ENCODE data around the gene CENPX. TPM values are rescaled to one million over a fixed set of nuclear protein-coding genes. Genes with fewer than 3 reads are reported as not detected.
"Not testable (repeated sequence)": the region's sequence is repeated elsewhere in the genome, so short reads cannot be mapped to it uniquely, and the experiment has no call there.

CENPX gene
- total and polyA plus RNA-seq, 5 donors from 2014 or later: 31.4 to 66.4 (median 64.9) TPM

- peaks cover 20% of the 10 kb centered on the region for H3K36me3 Mint-ChIP-seq
- not testable (repeated sequence) for H3K36me3 ChIP-seq (ENCODE audit: control insufficient read depth, insufficient read depth, low read length); ATAC-seq (ENCODE audit: low read depth in 2 of 2); H3K4me3 ChIP-seq (ENCODE audit: low read depth, low read length); H3K9me3 Mint-ChIP-seq; H3K27ac ChIP-seq (ENCODE audit: insufficient read depth, low read length, poor library complexity, severe bottlenecking); H3K27me3 Mint-ChIP-seq; H3K4me3 Mint-ChIP-seq; H3K9me3 ChIP-seq (ENCODE audit: control insufficient read depth in 2 of 2, low read length in 2 of 2); DNase-seq; H3K27me3 ChIP-seq (ENCODE audit: control insufficient read depth, insufficient read depth, low read length)
- H3K4me1 Mint-ChIP-seq: peaks cover 4 to 49% (median 24%) of the 10 kb centered on the region in 4 donors
- peaks cover 29% of the 10 kb centered on the region for H3K4me1 ChIP-seq (ENCODE audit: control insufficient read depth, insufficient read depth, low read length, poor library complexity, severe bottlenecking)
- peak overlapping the region in 1 of 3 donors; percentile 20 for H3K27ac Mint-ChIP-seq
Observed at GRCh38 chr17:81981511-81981910, 41.2 kb downstream of the CENPX start.

- peaks cover 20% of the 10 kb centered on the region for H3K36me3 Mint-ChIP-seq
- H3K4me1 ChIP-seq (ENCODE audit: control insufficient read depth, insufficient read depth, low read length, poor library complexity, severe bottlenecking): peaks cover 33% of the 10 kb centered on the region
Observed at GRCh38 chr17:81980707-81981343, 41.9 kb downstream of the CENPX start.

GRCh38 chr17:81980122-81980521 is 42.6 kb downstream of the CENPX start:
- ATAC-seq (ENCODE audit: low read depth in 2 of 2) (no peak), DNase-seq (no peak)
- Mint-ChIP-seq H3K4me1 (peaks cover 4 to 54% (median 24%) of the 10 kb centered on the region in 4 donors), H3K9me3 (no peaks in the 10 kb centered on the region), H3K27ac (no peak overlapping the region), H3K27me3 (peaks cover 5% of the 10 kb centered on the region), H3K4me3 (peak overlapping the region; percentile 56 to 98 (median 87)), H3K36me3 (peaks cover 19% of the 10 kb centered on the region)
- Histone ChIP-seq H3K36me3 (ENCODE audit: control insufficient read depth, insufficient read depth, low read length) (peaks cover 8% of the 10 kb centered on the region), H3K9me3 (ENCODE audit: control insufficient read depth in 2 of 2, low read length in 2 of 2) (no peaks in the 10 kb centered on the region), H3K4me3 (ENCODE audit: low read depth, low read length) (no peak overlapping the region), H3K27me3 (ENCODE audit: control insufficient read depth, insufficient read depth, low read length) (no peaks in the 10 kb centered on the region), H3K27ac (ENCODE audit: insufficient read depth, low read length, poor library complexity, severe bottlenecking) (no peak overlapping the region), H3K4me1 (ENCODE audit: control insufficient read depth, insufficient read depth, low read length, poor library complexity, severe bottlenecking) (peaks cover 33% of the 10 kb centered on the region)

More at GRCh38 chr17:81980707-81981343, 41.9 kb downstream of the CENPX start:
- H3K27me3 Mint-ChIP-seq: peaks cover 4% of the 10 kb centered on the region
- peak overlapping the region in 2 of 4 donors; percentile 82 to 98 for H3K4me3 Mint-ChIP-seq
- Histone ChIP-seq H3K27me3 (ENCODE audit: control insufficient read depth, insufficient read depth, low read length) (no peaks in the 10 kb centered on the region), H3K27ac (ENCODE audit: insufficient read depth, low read length, poor library complexity, severe bottlenecking) (no peak overlapping the region), H3K4me3 (ENCODE audit: low read depth, low read length) (peak overlapping the region; percentile 24), H3K9me3 (ENCODE audit: control insufficient read depth in 2 of 2, low read length in 2 of 2) (no peaks in the 10 kb centered on the region), H3K36me3 (ENCODE audit: control insufficient read depth, insufficient read depth, low read length) (peaks cover 9% of the 10 kb centered on the region)
- H3K27ac Mint-ChIP-seq: no peak overlapping the region
- H3K9me3 Mint-ChIP-seq: no peaks in the 10 kb centered on the region
- ATAC-seq (ENCODE audit: low read depth in 2 of 2) (no peak), DNase-seq (peak in 1 of 3 donors; percentile 42)
- peaks cover 4 to 55% (median 26%) of the 10 kb centered on the region in 4 donors for H3K4me1 Mint-ChIP-seq

DNA sequence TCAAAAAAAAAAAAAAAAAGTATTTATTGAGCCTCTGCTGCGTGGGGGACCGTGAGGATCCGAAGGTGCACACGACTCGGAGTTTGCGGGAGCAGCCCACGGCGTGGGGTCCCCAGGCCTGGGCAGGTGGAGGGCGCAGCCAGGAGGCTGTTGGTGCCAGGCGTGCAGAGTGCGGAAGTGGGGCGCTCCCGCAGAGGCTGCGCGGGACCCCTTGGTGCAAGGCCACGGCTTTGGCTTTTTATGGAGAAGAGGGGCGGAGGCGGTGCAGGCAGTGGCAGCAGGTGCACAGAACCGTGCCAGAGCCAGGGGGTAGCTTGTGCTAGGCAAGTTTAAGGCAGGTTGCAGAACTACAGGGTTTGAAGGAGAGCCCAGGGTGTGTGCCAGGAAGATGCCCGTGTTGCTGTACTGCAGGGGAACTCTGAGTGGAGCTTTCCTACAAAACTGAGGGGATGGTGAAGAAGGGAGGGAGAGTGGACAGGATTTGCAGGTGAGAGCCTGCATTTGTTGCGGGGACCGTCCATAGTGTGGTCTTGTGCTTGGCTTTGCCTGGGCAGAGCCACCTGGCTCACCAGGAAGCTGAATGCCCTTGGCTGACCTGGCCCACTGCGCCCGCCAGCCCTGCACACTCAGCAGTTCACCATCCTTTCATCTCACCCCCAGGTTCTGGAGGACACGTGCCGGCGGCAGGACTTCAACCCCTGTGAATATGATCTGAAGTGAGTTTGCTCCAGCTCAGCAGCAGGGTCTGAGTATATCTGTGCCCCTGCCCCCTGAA is 44.0 kb downstream of the CENPX start:
- ATAC-seq (ENCODE audit: low read depth in 2 of 2): no peak
- Mint-ChIP-seq H3K4me3 (peak overlapping the region; percentile 82 to 98 (median 88)), H3K27me3 (peaks cover 9% of the 10 kb centered on the region), H3K9me3 (no peaks in the 10 kb centered on the region), H3K27ac (peak overlapping the region; percentile 49 to 89 (median 82)), H3K4me1 (peaks cover 4 to 49% (median 22%) of the 10 kb centered on the region in 4 donors), H3K36me3 (peaks cover 16% of the 10 kb centered on the region)
- DNase-seq: no peak
- H3K27me3 ChIP-seq (ENCODE audit: control insufficient read depth, insufficient read depth, low read length): no peaks in the 10 kb centered on the region
- no peak overlapping the region for H3K27ac ChIP-seq (ENCODE audit: insufficient read depth, low read length, poor library complexity, severe bottlenecking)
- H3K9me3 ChIP-seq (ENCODE audit: control insufficient read depth in 2 of 2, low read length in 2 of 2): no peaks in the 10 kb centered on the region
- no peaks in the 10 kb centered on the region for H3K36me3 ChIP-seq (ENCODE audit: control insufficient read depth, insufficient read depth, low read length)
- H3K4me1 ChIP-seq (ENCODE audit: control insufficient read depth, insufficient read depth, low read length, poor library complexity, severe bottlenecking): peaks cover 33% of the 10 kb centered on the region
- no peak overlapping the region for H3K4me3 ChIP-seq (ENCODE audit: low read depth, low read length)

GRCh38 chr17:81977211-81977808 is 45.4 kb downstream of the CENPX start, which contains the start of gene ASPSCR1:
Gene ASPSCR1, plus strand, starts transcription at chr17:81977629. Its CDS starts 18 bp downstream, at chr17:81977647.
- peak within 1 kb of the TSS; percentile 96 to 99 (median 97) for H3K4me3 Mint-ChIP-seq
- peaks cover 11% of the 10 kb centered on the region for H3K36me3 Mint-ChIP-seq
- no peaks in the 10 kb centered on the region for H3K9me3 Mint-ChIP-seq
- Histone ChIP-seq H3K27me3 (ENCODE audit: control insufficient read depth, insufficient read depth, low read length) (no peaks in the 10 kb centered on the region), H3K27ac (ENCODE audit: insufficient read depth, low read length, poor library complexity, severe bottlenecking) (peak within 1 kb of the TSS; percentile 85), H3K9me3 (ENCODE audit: control insufficient read depth in 2 of 2, low read length in 2 of 2) (no peaks in the 10 kb centered on the region), H3K4me3 (ENCODE audit: low read depth, low read length) (peak within 1 kb of the TSS; percentile 69), H3K4me1 (ENCODE audit: control insufficient read depth, insufficient read depth, low read length, poor library complexity, severe bottlenecking) (peaks cover 33% of the 10 kb centered on the region), H3K36me3 (ENCODE audit: control insufficient read depth, insufficient read depth, low read length) (no peaks in the 10 kb centered on the region)
- H3K4me1 Mint-ChIP-seq: peaks cover 0 to 44% (median 20%) of the 10 kb centered on the region in 4 donors
- ATAC-seq (ENCODE audit: low read depth in 2 of 2): peak; percentile 88 to 93
- H3K27ac Mint-ChIP-seq: peak within 1 kb of the TSS; percentile 98
- peak; percentile 85 to 92 (median 91) for DNase-seq
- peaks cover 9% of the 10 kb centered on the region for H3K27me3 Mint-ChIP-seq

GRCh38 chr17:81976332-81977210 is 46.1 kb downstream of the CENPX start:
- Mint-ChIP-seq H3K4me1 (peaks cover 0 to 41% (median 18%) of the 10 kb centered on the region in 4 donors), H3K27ac (peak overlapping the region; percentile 98), H3K27me3 (peaks cover 9% of the 10 kb centered on the region), H3K4me3 (peak overlapping the region; percentile 96 to 99 (median 97)), H3K36me3 (peaks cover 9% of the 10 kb centered on the region), H3K9me3 (no peaks in the 10 kb centered on the region)
- Histone ChIP-seq H3K36me3 (ENCODE audit: control insufficient read depth, insufficient read depth, low read length) (no peaks in the 10 kb centered on the region), H3K4me1 (ENCODE audit: control insufficient read depth, insufficient read depth, low read length, poor library complexity, severe bottlenecking) (peaks cover 33% of the 10 kb centered on the region), H3K4me3 (ENCODE audit: low read depth, low read length) (peak overlapping the region; percentile 69), H3K27me3 (ENCODE audit: control insufficient read depth, insufficient read depth, low read length) (no peaks in the 10 kb centered on the region), H3K27ac (ENCODE audit: insufficient read depth, low read length, poor library complexity, severe bottlenecking) (peak overlapping the region; percentile 85), H3K9me3 (ENCODE audit: control insufficient read depth in 2 of 2, low read length in 2 of 2) (no peaks in the 10 kb centered on the region)
- DNase-seq: peak in 2 of 3 donors; percentile 16 to 26
- ATAC-seq (ENCODE audit: low read depth in 2 of 2): peak in 1 of 2 donors; percentile 4

DNA sequence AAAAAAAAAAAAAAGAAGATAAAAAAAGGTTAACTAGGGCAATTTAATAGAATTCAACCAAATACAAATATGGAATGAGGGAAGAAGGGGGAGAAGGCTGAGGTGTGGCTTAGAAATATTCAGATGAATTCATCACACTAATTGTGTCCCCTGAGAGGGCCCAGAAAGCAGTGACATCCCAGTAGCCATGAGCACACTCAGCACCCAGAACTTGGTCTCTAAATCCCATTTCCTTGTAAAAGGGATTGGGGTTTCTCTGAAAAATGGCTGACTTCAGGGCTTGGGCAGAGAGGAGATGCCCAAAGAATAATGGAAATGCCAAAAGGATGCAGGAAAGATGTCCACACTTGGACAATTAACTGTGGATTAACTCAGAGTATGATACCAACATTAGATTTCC is 49.2 kb downstream of the CENPX start:
- peak overlapping the region in 1 of 3 donors; percentile 76 for H3K27ac Mint-ChIP-seq
- H3K4me3 Mint-ChIP-seq: peak overlapping the region in 2 of 4 donors; percentile 41 to 80
- H3K4me1 Mint-ChIP-seq: peaks cover 0 to 26% (median 5%) of the 10 kb centered on the region in 4 donors
- H3K4me1 ChIP-seq (ENCODE audit: control insufficient read depth, insufficient read depth, low read length, poor library complexity, severe bottlenecking): peaks cover 26% of the 10 kb centered on the region
- H3K27me3 ChIP-seq (ENCODE audit: control insufficient read depth, insufficient read depth, low read length): no peaks in the 10 kb centered on the region
- ATAC-seq (ENCODE audit: low read depth in 2 of 2): no peak
- DNase-seq: no peak
- peaks cover 9% of the 10 kb centered on the region for H3K27me3 Mint-ChIP-seq
- no peak overlapping the region for H3K4me3 ChIP-seq (ENCODE audit: low read depth, low read length)
- no peak overlapping the region for H3K27ac ChIP-seq (ENCODE audit: insufficient read depth, low read length, poor library complexity, severe bottlenecking)
- no peaks in the 10 kb centered on the region for H3K9me3 Mint-ChIP-seq
- H3K9me3 ChIP-seq (ENCODE audit: control insufficient read depth in 2 of 2, low read length in 2 of 2): no peaks in the 10 kb centered on the region
- H3K36me3 Mint-ChIP-seq: no peaks in the 10 kb centered on the region
- H3K36me3 ChIP-seq (ENCODE audit: control insufficient read depth, insufficient read depth, low read length): no peaks in the 10 kb centered on the region

Measured in CD4-positive, CD25-positive, alpha-beta regulatory T cell (primary cell).